Keratinocyte (primary cell): ENCODE results near the gene XPC. TPM values are rescaled to one million over a fixed set of nuclear protein-coding genes. Genes with fewer than 3 reads are reported as not detected.

ENCODE experiments used
- DNase-seq: peaks from one replicate; pipeline ENCODE4 v3.0.0-alpha.2; 2011; ENCODE audit warnings: low read depth, missing footprints, low spot score
- FAIRE-seq: peaks from 2 replicates; lab custom pipeline; 2011; peaks lifted over from hg19 to GRCh38; lab: Jason Lieb, UNC
- H2AFZ ChIP-seq: 2 replicates; pipeline ENCODE4 v1.6.0; 2012; ENCODE audit warnings: low read length, control low read depth, inconsistent platforms; ENCODE audit not compliant: control insufficient read depth
- H3K27ac ChIP-seq: 2 replicates; pipeline ENCODE4 v1.5.1; 2011; ENCODE audit warnings: low read length; ENCODE audit not compliant: control insufficient read depth, insufficient read depth
- H3K27me3 ChIP-seq: 3 replicates; pipeline ENCODE4 v1.6.0; 2011; ENCODE audit warnings: low read length; ENCODE audit not compliant: control insufficient read depth, insufficient read depth; ENCODE audit errors: extremely low read depth
- H3K36me3 ChIP-seq, 2 experiments: 2 replicates in 1 of 2; 3 replicates in 1 of 2; pipeline ENCODE4 v1.5.1; 2011; ENCODE audit warnings: low read length in 2 of 2, mild to moderate bottlenecking in 1 of 2; ENCODE audit not compliant: control insufficient read depth in 2 of 2, insufficient read depth in 2 of 2; ENCODE audit errors: extremely low read depth in 1 of 2
- H3K4me1 ChIP-seq: 3 replicates; pipeline ENCODE4 v1.5.1; 2011; ENCODE audit warnings: low read length; ENCODE audit not compliant: control insufficient read depth, insufficient read depth; ENCODE audit errors: extremely low read depth
- H3K4me2 ChIP-seq: 3 replicates; pipeline ENCODE4 v1.6.0; 2011; ENCODE audit warnings: low read depth, low read length; ENCODE audit not compliant: control insufficient read depth, insufficient read depth; ENCODE audit errors: extremely low read depth
- H3K4me3 ChIP-seq, 3 experiments: fragments of 200-600 bp in 1 of 3; sonication (generic) in 1 of 3; 2 replicates in 2 of 3; 3 replicates in 1 of 3; pipeline ENCODE4 v1.5.1; 2011 to 2016; ENCODE audit warnings: low read length in 3 of 3, mild to moderate bottlenecking in 3 of 3, control low read depth in 2 of 3, inconsistent platforms in 1 of 3, low read depth in 1 of 3, mixed read lengths in 1 of 3, mixed run types in 1 of 3, moderate library complexity in 1 of 3; ENCODE audit not compliant: control insufficient read depth in 2 of 3, insufficient read depth in 2 of 3; ENCODE audit errors: extremely low read depth in 1 of 3
- H3K79me2 ChIP-seq: 2 replicates; pipeline ENCODE4 v1.6.0; 2012; ENCODE audit warnings: low read length; ENCODE audit not compliant: control insufficient read depth, insufficient read depth
- H3K9ac ChIP-seq: 3 replicates; pipeline ENCODE4 v1.6.0; 2011; ENCODE audit warnings: low read length; ENCODE audit not compliant: control insufficient read depth, insufficient read depth; ENCODE audit errors: extremely low read depth
- H3K9me1 ChIP-seq: 3 replicates; pipeline ENCODE4 v1.6.0; 2011; ENCODE audit warnings: low read length; ENCODE audit not compliant: control insufficient read depth, insufficient read depth; ENCODE audit errors: extremely low read depth
- H3K9me3 ChIP-seq: 2 replicates; pipeline ENCODE4 v1.5.1; 2012; ENCODE audit warnings: low read depth, low read length; ENCODE audit not compliant: control insufficient read depth
- H4K20me1 ChIP-seq: 3 replicates; pipeline ENCODE4 v1.6.0; 2011; ENCODE audit warnings: low read length; ENCODE audit not compliant: control insufficient read depth, insufficient read depth; ENCODE audit errors: extremely low read depth
- EZH2 ChIP-seq: IDR thresholded peaks from one replicate; pipeline ENCODE4 v1.6.1; 2012; ENCODE audit warnings: inconsistent platforms, mild to moderate bottlenecking, low read length, moderate library complexity
- dilution Hi-C: fragments of 300-500 bp; cut with MboI; formaldehyde crosslinking; loops from one replicate; pipeline ENCODE4 v1.7.0; 2020; ENCODE audit warnings: low sequenced_read_pairs; ENCODE audit not compliant: extremely low pct_ligation_motif_present
- polyA plus RNA-seq, 5 experiments: library from polyadenylated mRNA; depleted of rRNA in 3 of 5; stranded (reverse) in 3 of 5; stranded (forward) in 1 of 5; unstranded in 1 of 5; fragments of >200 nt; gene quantifications; 1 replicate in 1 of 5; 2 replicates in 3 of 5; 3 replicates in 1 of 5; pipeline versions ENCODE4 v1.2.1 to v1.2.3, GENCODE V29; 2011 to 2012; ENCODE audit warnings: missing spikeins in 2 of 5, low read depth in 1 of 5, low replicate concordance in 1 of 5
- TF ChIP-seq, protein P1 (sequence below), 3 experiments: IDR thresholded peaks in 1 of 3; conservative IDR thresholded peaks in 1 of 3; optimal IDR thresholded peaks in 1 of 3; 2 replicates in 2 of 3; 3 replicates in 1 of 3; pipeline versions ENCODE3 to v1.5.1; 2011; ENCODE audit warnings: low read length in 3 of 3, mild to moderate bottlenecking in 3 of 3, moderate library complexity in 2 of 3, control low read depth in 1 of 3, inconsistent platforms in 1 of 3; ENCODE audit not compliant: insufficient read depth in 2 of 3; ENCODE audit errors: extremely low read depth in 1 of 3

XPC gene
- polyA plus RNA-seq, 1 donor (not counting 4 experiments of a cell fraction or from before 2014, with no cell fraction given): 24.9 TPM

DNA sequence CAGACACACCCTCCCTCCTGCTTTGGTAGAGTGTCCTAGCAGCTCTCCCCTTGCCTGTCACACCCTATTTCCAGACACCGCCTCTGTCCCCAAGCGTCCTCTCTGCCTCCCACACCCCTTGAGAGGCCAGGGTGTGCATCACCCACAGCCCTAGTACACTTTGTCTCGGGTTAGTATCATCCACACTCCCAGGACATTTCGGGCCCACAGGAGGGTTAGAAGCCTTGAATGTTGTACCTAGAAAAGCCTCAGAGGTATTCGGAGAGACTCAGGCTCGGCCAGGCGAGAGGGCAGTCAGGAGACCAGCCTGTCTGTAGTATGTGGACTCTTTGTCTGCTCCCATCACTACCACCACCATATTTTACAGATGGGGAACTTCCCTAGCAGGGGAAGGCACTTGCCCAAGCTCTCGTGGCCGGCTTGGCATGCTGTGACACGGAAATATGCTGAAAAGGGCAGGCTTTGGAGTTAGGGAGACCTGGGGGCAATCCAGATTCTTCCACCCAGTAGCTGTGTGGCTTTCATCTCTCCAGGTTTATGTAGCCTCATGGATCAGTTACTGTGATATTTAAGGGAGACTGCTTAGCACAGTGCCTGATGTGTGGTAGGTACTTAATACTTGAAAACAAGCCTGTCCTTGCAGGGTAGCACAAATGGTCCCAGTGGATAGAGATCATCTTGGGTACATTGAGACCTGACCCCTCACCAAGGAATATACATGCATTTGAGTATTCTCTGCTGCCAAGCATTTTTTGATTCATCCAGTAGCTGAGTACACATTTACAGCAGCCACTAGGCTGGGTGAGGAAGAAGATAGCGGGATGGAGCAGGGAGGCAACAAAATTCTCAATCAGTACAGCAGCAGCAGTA, 52.1 kb downstream of the XPC start:
- TF ChIP-seq EZH2: no peak
- TF ChIP-seq, protein P1, sequence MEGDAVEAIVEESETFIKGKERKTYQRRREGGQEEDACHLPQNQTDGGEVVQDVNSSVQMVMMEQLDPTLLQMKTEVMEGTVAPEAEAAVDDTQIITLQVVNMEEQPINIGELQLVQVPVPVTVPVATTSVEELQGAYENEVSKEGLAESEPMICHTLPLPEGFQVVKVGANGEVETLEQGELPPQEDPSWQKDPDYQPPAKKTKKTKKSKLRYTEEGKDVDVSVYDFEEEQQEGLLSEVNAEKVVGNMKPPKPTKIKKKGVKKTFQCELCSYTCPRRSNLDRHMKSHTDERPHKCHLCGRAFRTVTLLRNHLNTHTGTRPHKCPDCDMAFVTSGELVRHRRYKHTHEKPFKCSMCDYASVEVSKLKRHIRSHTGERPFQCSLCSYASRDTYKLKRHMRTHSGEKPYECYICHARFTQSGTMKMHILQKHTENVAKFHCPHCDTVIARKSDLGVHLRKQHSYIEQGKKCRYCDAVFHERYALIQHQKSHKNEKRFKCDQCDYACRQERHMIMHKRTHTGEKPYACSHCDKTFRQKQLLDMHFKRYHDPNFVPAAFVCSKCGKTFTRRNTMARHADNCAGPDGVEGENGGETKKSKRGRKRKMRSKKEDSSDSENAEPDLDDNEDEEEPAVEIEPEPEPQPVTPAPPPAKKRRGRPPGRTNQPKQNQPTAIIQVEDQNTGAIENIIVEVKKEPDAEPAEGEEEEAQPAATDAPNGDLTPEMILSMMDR (optimal IDR thresholded peaks at IDR 0.05 in 1 of 3, IDR thresholded peaks at IDR 0.05 in 1 of 3, conservative IDR thresholded peaks at IDR 0.05 in 1 of 3; ENCODE audit: extremely low read depth in 1 of 3, insufficient read depth in 2 of 3, low read length in 3 of 3): no peak
- dilution Hi-C loops: no loop called here
- Histone ChIP-seq H3K9me3 (no peaks in the 10 kb centered on the region), H3K9me1 (no peaks in the 10 kb centered on the region), H3K4me2 (peak overlapping the region; percentile 98), H2AFZ (no peak overlapping the region), H4K20me1 (peaks cover 25% of the 10 kb centered on the region), H3K36me3 (peaks cover 35 to 48% of the 10 kb centered on the region in 2 experiments), H3K27ac (peak overlapping the region; percentile 94), H3K9ac (peak overlapping the region; percentile 96), H3K4me3 (peak overlapping the region; percentile 83 to 89 (median 86)), H3K79me2 (peaks cover 68% of the 10 kb centered on the region), H3K27me3 (no peaks in the 10 kb centered on the region), H3K4me1 (peaks cover 32% of the 10 kb centered on the region)
- DNase-seq (no peak), FAIRE-seq (no peak)

DNA sequence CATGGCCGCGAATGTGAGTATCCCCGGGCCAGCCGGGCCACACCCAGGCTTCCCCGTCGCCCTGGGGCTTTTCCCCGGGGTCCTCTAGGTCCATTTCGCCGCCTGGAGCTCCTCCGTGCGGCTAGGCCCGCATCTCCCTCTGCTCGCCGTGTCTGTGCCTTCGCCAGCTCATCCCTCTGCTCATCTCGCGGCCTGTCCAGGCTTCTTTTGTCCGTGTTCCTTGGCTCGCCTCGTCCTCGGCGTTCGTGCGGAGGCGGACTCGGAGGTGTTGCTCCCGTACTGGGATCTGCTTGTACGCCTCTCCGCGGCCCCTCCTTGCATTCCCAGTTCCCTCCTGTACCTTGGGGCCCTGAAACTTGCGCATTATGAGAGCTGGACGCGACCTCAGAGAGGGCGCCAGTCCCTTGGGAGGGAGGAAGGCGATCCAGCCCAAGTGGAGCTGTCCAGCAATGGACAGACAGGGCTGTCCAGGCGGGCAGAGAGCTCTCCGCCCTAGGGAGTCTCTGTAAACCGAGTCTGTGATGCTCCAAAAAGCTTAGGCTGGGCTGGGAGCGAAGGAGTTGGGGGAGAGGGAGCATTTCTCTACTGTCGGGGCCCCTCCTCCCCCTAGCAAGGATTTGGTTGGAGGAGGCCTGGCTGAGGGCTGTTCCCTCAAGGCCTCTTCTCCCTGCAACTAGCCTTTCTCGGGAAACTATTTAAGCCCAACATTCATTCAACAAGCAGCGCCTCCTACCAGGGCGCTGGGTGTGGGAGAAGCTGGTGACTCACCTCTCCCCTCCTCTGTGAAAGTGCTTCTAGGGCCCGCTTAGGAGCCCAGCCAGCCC, 53.0 kb downstream of the XPC start:
- Histone ChIP-seq H3K4me1 (peaks cover 32% of the 10 kb centered on the region), H3K27ac (peak overlapping the region; percentile 94), H3K4me2 (peak overlapping the region; percentile 98), H3K9ac (peak overlapping the region; percentile 96), H4K20me1 (peaks cover 25% of the 10 kb centered on the region), H3K79me2 (peaks cover 65% of the 10 kb centered on the region), H3K27me3 (no peaks in the 10 kb centered on the region), H3K9me3 (no peaks in the 10 kb centered on the region), H3K9me1 (no peaks in the 10 kb centered on the region), H2AFZ (peak overlapping the region; percentile 58), H3K36me3 (peaks cover 28 to 42% of the 10 kb centered on the region in 2 experiments), H3K4me3 (peak overlapping the region; percentile 83 to 89 (median 86))
- DNase-seq (no peak), FAIRE-seq (peak; percentile 60)
- dilution Hi-C loops: no loop called here
- no peak for TF ChIP-seq EZH2
- TF ChIP-seq, protein P1 (optimal IDR thresholded peaks at IDR 0.05 in 1 of 3, IDR thresholded peaks at IDR 0.05 in 1 of 3, conservative IDR thresholded peaks at IDR 0.05 in 1 of 3; ENCODE audit: extremely low read depth in 1 of 3, insufficient read depth in 2 of 3, low read length in 3 of 3): peak in 2 of 3 experiments; percentile 25 to 43
